Spleen (tissue), 7 donors: Measurements from ENCODE around the gene OR6T1.

ENCODE experiments used
- POLR2A ChIP-seq, 3 donors: fragments of 450-650 bp; IDR thresholded peaks; one replicate each; pipeline ENCODE4 v1.5.1; 2017; ENCODE audit warnings: antibody characterized with exemption in 3 of 3, mild to moderate bottlenecking in 1 of 3
- TF ChIP-seq, protein P1 (sequence below), 11 experiments: fragments of 200-600 bp in 7 of 11; fragments of 450-650 bp in 4 of 11; sonication (generic) in 4 of 11; IDR thresholded peaks in 8 of 11; conservative IDR thresholded peaks in 3 of 11; 1 replicate in 7 of 11; 2 replicates in 4 of 11; pipeline versions ENCODE4 v1.4.0 to v1.8.0; 2016 to 2021; ENCODE audit warnings: antibody characterized with exemption in 11 of 11, inconsistent platforms in 4 of 11, mild to moderate bottlenecking in 1 of 11
- donor health status: DM: no; HTN: no; CAD: no; lungs with moderate emphysema.
- donor health status: DM: no; HTN: no; CAD: no.
- donor health status: DM: no; HTN: no; CAD: no.

DNA sequence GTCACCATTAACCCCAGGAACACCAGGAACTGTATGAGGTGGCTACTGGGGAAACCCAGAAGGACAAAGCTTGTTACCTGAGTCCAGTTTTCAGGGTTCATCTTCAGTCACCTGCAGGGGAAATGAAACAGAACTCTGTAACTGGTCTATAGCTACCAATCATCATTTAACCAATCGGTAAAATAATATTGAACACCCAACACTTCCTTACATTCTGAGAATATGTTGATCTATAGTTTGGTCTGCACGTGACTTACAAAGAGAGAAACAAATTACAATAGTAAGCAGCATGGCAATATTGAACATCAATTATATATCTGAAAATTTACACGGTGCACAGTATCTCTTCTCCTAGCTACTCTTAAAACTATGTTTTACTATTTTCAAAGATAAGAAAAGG lies at the start of gene OR6T1:
- TF ChIP-seq, protein P1, sequence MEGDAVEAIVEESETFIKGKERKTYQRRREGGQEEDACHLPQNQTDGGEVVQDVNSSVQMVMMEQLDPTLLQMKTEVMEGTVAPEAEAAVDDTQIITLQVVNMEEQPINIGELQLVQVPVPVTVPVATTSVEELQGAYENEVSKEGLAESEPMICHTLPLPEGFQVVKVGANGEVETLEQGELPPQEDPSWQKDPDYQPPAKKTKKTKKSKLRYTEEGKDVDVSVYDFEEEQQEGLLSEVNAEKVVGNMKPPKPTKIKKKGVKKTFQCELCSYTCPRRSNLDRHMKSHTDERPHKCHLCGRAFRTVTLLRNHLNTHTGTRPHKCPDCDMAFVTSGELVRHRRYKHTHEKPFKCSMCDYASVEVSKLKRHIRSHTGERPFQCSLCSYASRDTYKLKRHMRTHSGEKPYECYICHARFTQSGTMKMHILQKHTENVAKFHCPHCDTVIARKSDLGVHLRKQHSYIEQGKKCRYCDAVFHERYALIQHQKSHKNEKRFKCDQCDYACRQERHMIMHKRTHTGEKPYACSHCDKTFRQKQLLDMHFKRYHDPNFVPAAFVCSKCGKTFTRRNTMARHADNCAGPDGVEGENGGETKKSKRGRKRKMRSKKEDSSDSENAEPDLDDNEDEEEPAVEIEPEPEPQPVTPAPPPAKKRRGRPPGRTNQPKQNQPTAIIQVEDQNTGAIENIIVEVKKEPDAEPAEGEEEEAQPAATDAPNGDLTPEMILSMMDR (IDR thresholded peaks at IDR 0.05 in 8 of 11, conservative IDR thresholded peaks at IDR 0.05 in 3 of 11) = no peak
- no peak for TF ChIP-seq POLR2A (IDR thresholded peaks at IDR 0.05)
